ENCODE results near the gene RNF150.

Gene RNF150

GRCh38 chr4:141117935-141118334 is 15.3 kb downstream of the RNF150 start:
- Histone ChIP-seq H3K36me3 (ENCODE audit: insufficient read depth, low read length) (no peaks in the 10 kb centered on the region), H3K79me2 (ENCODE audit: insufficient read depth, low read length) (peaks cover 13% of the 10 kb centered on the region; the same call in 1 of the 2 replicates), H3K4me3 (ENCODE audit: low read length, poor library complexity, severe bottlenecking) (no peak overlapping the region), H3K9me3 (ENCODE audit: insufficient read depth, low read depth, low read length) (peaks cover 2% of the 10 kb centered on the region; the same call in 1 of the 2 replicates), H3F3A (ENCODE audit: low read depth) (no peaks in the 10 kb centered on the region), H3K9ac (ENCODE audit: low read depth, low read length, poor library complexity, severe bottlenecking) (no peak overlapping the region), H3K4me2 (ENCODE audit: low read depth, low read length, poor library complexity, severe bottlenecking) (no peak overlapping the region), H2AFZ (ENCODE audit: low read length) (no peak overlapping the region), H3K9me2 (replicated peaks; ENCODE audit: low read depth, low read length) (no peaks in the 10 kb centered on the region), H4K20me1 (ENCODE audit: insufficient read depth, low read length, poor library complexity, severe bottlenecking) (no peaks in the 10 kb centered on the region), H3K27me3 (ENCODE audit: insufficient read depth, low read length, poor library complexity, severe bottlenecking) (no peaks in the 10 kb centered on the region), H3K4me1 (ENCODE audit: insufficient read depth, low read length, poor library complexity, severe bottlenecking) (peaks cover 28% of the 10 kb centered on the region)
- TF ChIP-seq EZH2phosphoT487 (IDR thresholded peaks at IDR 0.05; ENCODE audit: borderline replicate concordance) (no peak), CTCF (conservative IDR thresholded peaks at IDR 0.05; ENCODE audit: low read length) (no peak)

- H4K20me1 ChIP-seq (ENCODE audit: insufficient read depth, low read length, poor library complexity, severe bottlenecking), result no peaks in the 10 kb centered on the region
- H3K27me3 ChIP-seq (ENCODE audit: insufficient read depth, low read length, poor library complexity, severe bottlenecking), result no peaks in the 10 kb centered on the region
- no peaks in the 10 kb centered on the region for H3K36me3 ChIP-seq (ENCODE audit: insufficient read depth, low read length)
- H3K4me3 ChIP-seq (ENCODE audit: low read length, poor library complexity, severe bottlenecking), result no peak overlapping the region
- no peak overlapping the region for H3K9ac ChIP-seq (ENCODE audit: low read depth, low read length, poor library complexity, severe bottlenecking)
- no peak overlapping the region for H3K4me2 ChIP-seq (ENCODE audit: low read depth, low read length, poor library complexity, severe bottlenecking)
- TF ChIP-seq CTCF (conservative IDR thresholded peaks at IDR 0.05; ENCODE audit: low read length) (no peak), EZH2phosphoT487 (IDR thresholded peaks at IDR 0.05; ENCODE audit: borderline replicate concordance) (no peak)
- no peak overlapping the region for H2AFZ ChIP-seq (ENCODE audit: low read length)
- no peaks in the 10 kb centered on the region for H3K9me2 ChIP-seq (replicated peaks; ENCODE audit: low read depth, low read length)
- no peaks in the 10 kb centered on the region for H3F3A ChIP-seq (ENCODE audit: low read depth)
- no peaks in the 10 kb centered on the region for H3K79me2 ChIP-seq (ENCODE audit: insufficient read depth, low read length)
- no peaks in the 10 kb centered on the region for H3K4me1 ChIP-seq (ENCODE audit: insufficient read depth, low read length, poor library complexity, severe bottlenecking)
- H3K9me3 ChIP-seq (ENCODE audit: insufficient read depth, low read depth, low read length), result no peaks in the 10 kb centered on the region
These were observed 23.3 kb downstream of the RNF150 start for GRCh38 chr4:141109983-141110382.

- H3K9ac ChIP-seq (ENCODE audit: low read depth, low read length, poor library complexity, severe bottlenecking), result no peak overlapping the region
- H3K9me2 ChIP-seq (replicated peaks; ENCODE audit: low read depth, low read length), result no peaks in the 10 kb centered on the region
- no peak overlapping the region for H3K4me3 ChIP-seq (ENCODE audit: low read length, poor library complexity, severe bottlenecking)
- no peaks in the 10 kb centered on the region for H3K9me3 ChIP-seq (ENCODE audit: insufficient read depth, low read depth, low read length)
- H3K27me3 ChIP-seq (ENCODE audit: insufficient read depth, low read length, poor library complexity, severe bottlenecking), result no peaks in the 10 kb centered on the region
- no peaks in the 10 kb centered on the region for H4K20me1 ChIP-seq (ENCODE audit: insufficient read depth, low read length, poor library complexity, severe bottlenecking)
- TF ChIP-seq CTCF (conservative IDR thresholded peaks at IDR 0.05; ENCODE audit: low read length) (no peak), EZH2phosphoT487 (IDR thresholded peaks at IDR 0.05; ENCODE audit: borderline replicate concordance) (no peak)
- H3K79me2 ChIP-seq (ENCODE audit: insufficient read depth, low read length), result no peaks in the 10 kb centered on the region
- no peaks in the 10 kb centered on the region for H3K4me1 ChIP-seq (ENCODE audit: insufficient read depth, low read length, poor library complexity, severe bottlenecking)
- H3K36me3 ChIP-seq (ENCODE audit: insufficient read depth, low read length), result no peaks in the 10 kb centered on the region; the same call in 1 of the 2 replicates
- H3K4me2 ChIP-seq (ENCODE audit: low read depth, low read length, poor library complexity, severe bottlenecking), result no peak overlapping the region
- H2AFZ ChIP-seq (ENCODE audit: low read length), result no peak overlapping the region
- H3F3A ChIP-seq (ENCODE audit: low read depth), result no peaks in the 10 kb centered on the region
These were observed 25.3 kb downstream of the RNF150 start for GRCh38 chr4:141107927-141108326.
